Hepatocyte (in vitro differentiated cells): ENCODE results near the gene EBNA1BP2. TPM values are rescaled to one million over a fixed set of nuclear protein-coding genes. Genes with fewer than 3 reads are reported as not detected.
"Not testable (repeated sequence)": the region's sequence is repeated elsewhere in the genome, so short reads cannot be mapped to it uniquely, and the experiment has no call there.

ENCODE experiments used
- DNase-seq: peaks from one replicate; pipeline ENCODE4 v3.0.0-alpha.2; 2016; ENCODE audit warnings: low spot score
- H2AFZ ChIP-seq: fragments of 200-600 bp; sonication (generic); 2 replicates; pipeline ENCODE4 v1.6.0; 2016; ENCODE audit warnings: antibody characterized with exemption, mild to moderate bottlenecking
- H3K27ac ChIP-seq: fragments of 200-600 bp; sonication (generic); 2 replicates; pipeline ENCODE4 v1.5.1; 2016; ENCODE audit warnings: mild to moderate bottlenecking
- H3K27me3 ChIP-seq: fragments of 200-600 bp; sonication (generic); 2 replicates; pipeline ENCODE4 v1.6.1; 2016
- H3K36me3 ChIP-seq: fragments of 200-600 bp; sonication (generic); replicated peaks from 2 replicates; pipeline ENCODE4 v1.5.1; 2016; ENCODE audit warnings: low read depth; ENCODE audit not compliant: insufficient read depth
- H3K4me1 ChIP-seq: fragments of 200-600 bp; sonication (generic); 2 replicates; pipeline ENCODE4 v1.5.1; 2016; ENCODE audit warnings: mild to moderate bottlenecking, moderate library complexity; ENCODE audit not compliant: insufficient read depth
- H3K4me2 ChIP-seq: fragments of 200-600 bp; sonication (generic); 2 replicates; pipeline ENCODE4 v1.6.0; 2016
- H3K4me3 ChIP-seq: fragments of 200-600 bp; sonication (generic); 2 replicates; pipeline ENCODE4 v1.5.1; 2016; ENCODE audit warnings: mild to moderate bottlenecking
- H3K79me2 ChIP-seq: fragments of 200-600 bp; sonication (generic); 2 replicates; pipeline ENCODE4 v1.6.0; 2017; ENCODE audit warnings: mild to moderate bottlenecking
- H3K9me2 ChIP-seq: fragments of 200-600 bp; sonication (generic); replicated peaks from 2 replicates; pipeline ENCODE4 v1.6.0; 2017; ENCODE audit warnings: mild to moderate bottlenecking; ENCODE audit not compliant: insufficient read depth
- H3K9me3 ChIP-seq: fragments of 200-600 bp; sonication (generic); 2 replicates; pipeline ENCODE4 v1.5.1; 2016; ENCODE audit warnings: low read depth, mild to moderate bottlenecking
- H4K20me1 ChIP-seq: fragments of 200-600 bp; sonication (generic); 2 replicates; pipeline ENCODE4 v1.6.0; 2016; ENCODE audit warnings: mild to moderate bottlenecking; ENCODE audit not compliant: insufficient read depth, poor library complexity, severe bottlenecking
- CTCF ChIP-seq: fragments of 200-600 bp; sonication (generic); IDR thresholded peaks from 2 replicates; pipeline ENCODE4 v1.5.1; 2016; ENCODE audit warnings: antibody characterized with exemption, mild to moderate bottlenecking; ENCODE audit not compliant: poor library complexity
- EZH2 ChIP-seq: fragments of 200-600 bp; sonication (generic); IDR thresholded peaks from 2 replicates; pipeline ENCODE4 v1.6.1; 2016; ENCODE audit warnings: antibody characterized with exemption, mild to moderate bottlenecking, borderline replicate concordance
- EZH2phosphoT487 ChIP-seq: fragments of 200-600 bp; sonication (generic); IDR thresholded peaks from one replicate; pipeline ENCODE4 v1.6.1; 2018; ENCODE audit warnings: antibody characterized with exemption, mild to moderate bottlenecking, low read depth, moderate library complexity; ENCODE audit not compliant: unreplicated experiment, severe bottlenecking
- WGBS: methylation state at CpG from one replicate; pipeline ENCODE4 v1.1.6; 2016; ENCODE audit warnings: low lambda C conversion rate; ENCODE audit errors: missing lambda C conversion rate; 5-methylcytosine and 5-hydroxymethylcytosine counted together
- polyA plus RNA-seq: library from polyadenylated mRNA; unstranded; fragments of >200 nt; fragmentation: Nextera tagmentation; extraction: Ambion mirVana; gene quantifications from 2 replicates; pipeline ENCODE4 v1.2.1, GENCODE V29; 2016
- total RNA-seq: library from RNA; depleted of rRNA; stranded (reverse); fragments of >200 nt; gene quantifications from 2 replicates; pipeline ENCODE4 v1.2.3, GENCODE V29; 2014

Gene EBNA1BP2
- total and polyA plus RNA-seq, 2 experiments from 2014 or later: 65.1 to 73.7 TPM

DNA sequence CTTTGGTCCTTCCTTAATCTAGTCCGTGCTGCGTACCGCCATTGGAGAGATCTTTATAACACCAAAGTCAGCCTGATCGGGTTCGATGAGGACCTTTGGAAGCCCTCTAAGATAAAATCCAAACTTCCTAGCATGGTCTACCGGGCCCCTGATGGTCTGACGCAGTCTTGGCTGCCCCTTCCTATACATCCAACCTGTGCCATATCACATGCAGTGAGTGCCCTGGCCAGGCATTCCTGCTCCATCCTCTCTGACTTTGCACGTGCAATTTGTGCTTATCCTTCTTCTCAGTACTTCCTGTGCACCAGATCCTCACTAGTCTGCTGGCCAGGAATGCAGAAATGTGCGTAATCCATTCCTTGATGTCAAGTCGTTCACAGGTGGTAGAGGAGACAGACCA is 45.7 kb upstream of the EBNA1BP2 start:
- no peak for TF ChIP-seq CTCF
- TF ChIP-seq EZH2: no peak
- TF ChIP-seq EZH2phosphoT487: no peak
- no peak overlapping the region for H3K27ac ChIP-seq
- H3K4me2 ChIP-seq: no peak overlapping the region
- no peak for DNase-seq
- no peak overlapping the region for H3K4me3 ChIP-seq
- H3K9me3 ChIP-seq: no peaks in the 10 kb centered on the region
- WGBS: 92% methylated on average over 10 of the region's 10 CpGs
- no peaks in the 10 kb centered on the region for H3K27me3 ChIP-seq
- no peaks in the 10 kb centered on the region for H4K20me1 ChIP-seq
- H3K4me1 ChIP-seq: no peaks in the 10 kb centered on the region
- no peaks in the 10 kb centered on the region for H3K9me2 ChIP-seq
- H3K79me2 ChIP-seq: no peaks in the 10 kb centered on the region
- no peaks in the 10 kb centered on the region for H3K36me3 ChIP-seq
- H2AFZ ChIP-seq: no peak overlapping the region

DNA sequence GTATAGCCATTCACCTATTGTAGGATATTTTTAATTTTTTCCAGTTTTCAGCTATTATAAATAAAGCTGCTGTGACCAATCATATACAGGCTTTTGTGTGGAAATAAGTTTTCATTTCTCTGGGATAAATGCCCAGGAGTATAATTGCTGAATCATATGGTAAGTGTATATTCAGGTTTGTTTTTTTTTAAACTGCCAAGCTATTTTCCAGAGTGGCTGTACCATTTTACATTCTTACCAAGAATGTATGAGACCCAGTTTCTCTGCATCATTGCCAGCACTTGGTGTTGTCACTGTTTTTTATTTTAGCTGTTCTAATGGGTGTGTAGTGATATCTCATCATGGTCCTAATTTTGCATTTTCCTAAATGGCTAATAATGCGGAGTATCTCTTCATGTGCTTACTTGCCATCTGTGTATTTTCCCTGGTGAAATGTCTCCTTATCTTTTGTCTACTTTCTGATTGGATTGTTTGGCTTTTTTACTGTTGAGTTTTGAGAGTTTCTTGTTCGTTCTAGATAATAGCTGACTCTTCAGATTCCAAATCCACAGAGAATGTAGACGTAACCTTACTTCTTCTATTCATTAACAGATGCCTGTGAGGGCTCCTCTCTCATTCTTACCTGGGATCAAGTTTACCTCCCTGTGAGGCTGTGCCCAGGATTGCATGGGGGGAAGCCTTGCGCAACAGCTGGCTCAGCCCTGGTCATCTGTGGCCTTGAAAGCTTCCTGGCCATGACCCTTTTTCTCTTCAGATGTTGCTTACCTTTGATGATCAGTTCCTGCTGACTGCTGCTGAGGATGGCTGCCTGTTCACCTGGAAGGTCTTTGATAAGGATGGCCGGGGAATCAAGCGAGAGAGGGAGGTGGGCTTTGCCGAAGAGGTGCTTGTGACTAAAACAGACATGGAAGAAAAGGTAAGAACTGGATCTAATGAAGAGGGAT is 42.7 kb upstream of the EBNA1BP2 start:
- TF ChIP-seq EZH2phosphoT487 (no peak), EZH2 (no peak), CTCF (no peak)
- H2AFZ ChIP-seq: no peak overlapping the region

DNA sequence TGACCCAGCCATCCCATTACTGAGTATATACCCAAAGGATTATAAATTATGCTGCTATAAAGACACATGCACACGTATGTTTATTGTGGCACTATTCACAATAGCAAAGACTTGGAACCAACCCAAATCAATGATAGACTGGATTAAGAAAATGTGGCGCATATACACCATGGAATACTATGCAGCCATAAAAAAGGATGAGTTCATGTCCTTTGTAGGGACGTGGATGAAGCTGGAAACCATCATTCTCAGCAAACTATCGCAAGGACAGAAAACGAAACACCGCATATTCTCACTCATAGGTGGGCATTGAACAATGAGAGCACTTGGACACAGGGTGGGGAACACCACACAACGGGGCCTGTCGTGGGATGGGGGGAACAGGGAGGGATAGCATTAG is 36.2 kb upstream of the EBNA1BP2 start:
- H3K9me3 ChIP-seq, H4K20me1 ChIP-seq, H3K9me2 ChIP-seq, H3K27ac ChIP-seq, H3K4me3 ChIP-seq, H3K4me2 ChIP-seq, H3K79me2 ChIP-seq, H3K27me3 ChIP-seq, DNase-seq, H2AFZ ChIP-seq, H3K36me3 ChIP-seq: not testable (repeated sequence)
- H3K4me1 ChIP-seq: peaks cover 25% of the 10 kb centered on the region
- WGBS: 99% methylated on average over 8 of the region's 8 CpGs

More for the DNA sequence above, 42.7 kb upstream of the EBNA1BP2 start:
- Histone ChIP-seq H3K27me3 (no peaks in the 10 kb centered on the region), H3K4me3 (no peak overlapping the region), H3K9me3 (no peaks in the 10 kb centered on the region), H3K4me1 (no peaks in the 10 kb centered on the region), H3K4me2 (no peak overlapping the region), H3K27ac (no peak overlapping the region), H3K79me2 (no peaks in the 10 kb centered on the region), H3K36me3 (no peaks in the 10 kb centered on the region), H4K20me1 (no peaks in the 10 kb centered on the region), H3K9me2 (no peaks in the 10 kb centered on the region)
- no peak for DNase-seq
- 66% methylated on average over 7 of the region's 7 CpGs for WGBS

DNA sequence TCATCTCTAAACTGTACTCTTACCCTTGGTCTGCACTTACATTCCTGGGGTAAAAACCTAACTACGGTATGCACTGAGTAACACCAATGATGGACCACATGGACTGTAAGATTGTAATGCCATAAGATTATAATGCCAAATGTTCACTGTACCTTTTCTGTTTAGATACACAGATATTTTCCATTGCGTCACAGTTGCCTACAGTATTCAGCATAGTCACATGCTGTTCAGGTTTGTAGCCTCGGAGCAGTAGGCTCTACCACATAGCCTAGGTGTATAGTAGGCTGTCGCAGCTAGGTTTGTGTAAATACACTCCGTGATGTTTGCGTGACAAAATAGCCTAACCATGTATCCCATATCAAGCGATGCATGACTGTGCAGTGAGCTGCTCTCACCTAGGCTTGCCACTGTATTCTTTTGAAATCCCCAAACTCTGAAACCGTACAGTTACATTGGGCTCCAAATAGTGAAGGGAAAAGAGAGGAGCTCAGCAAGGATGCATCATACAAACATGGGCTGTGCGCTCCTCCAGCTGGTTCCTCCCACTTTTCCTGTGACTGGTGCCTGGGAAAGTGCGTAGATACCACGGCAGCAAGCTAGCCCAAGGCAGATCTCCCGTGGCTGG is 35.3 kb upstream of the EBNA1BP2 start:
- Histone ChIP-seq H3K79me2 (no peaks in the 10 kb centered on the region), H3K9me3 (peaks cover 6% of the 10 kb centered on the region), H3K27ac (peak overlapping the region; percentile 97), H3K4me1 (peaks cover 25% of the 10 kb centered on the region), H3K9me2 (no peaks in the 10 kb centered on the region), H3K4me2 (peak overlapping the region; percentile 62), H4K20me1 (no peaks in the 10 kb centered on the region), H3K36me3 (no peaks in the 10 kb centered on the region), H3K4me3 (no peak overlapping the region), H3K27me3 (no peaks in the 10 kb centered on the region), H2AFZ (peak overlapping the region; percentile 51)
- 89% methylated on average over 12 of the region's 12 CpGs for WGBS
- DNase-seq: peak; percentile 64
- TF ChIP-seq CTCF: no peak
- TF ChIP-seq EZH2: no peak
- no peak for TF ChIP-seq EZH2phosphoT487
